IgD-negative memory B cell (primary cell): ENCODE results near the gene ARMS2. TPM values are rescaled to one million over a fixed set of nuclear protein-coding genes. Genes with fewer than 3 reads are reported as not detected.
A peak's percentile ranks its signal among the peaks of the same experiment; 100 is the strongest.

Source experiments
- H3K27ac Mint-ChIP-seq, 3 donors: one replicate each; pipeline ENCODE4 v1.8.0; 2020 to 2022; ENCODE audit warnings: mild to moderate bottlenecking in 3 of 3, mixed read lengths in 3 of 3, moderate library complexity in 1 of 3
- H3K27me3 Mint-ChIP-seq: one replicate; pipeline ENCODE4 v1.8.0; 2021; ENCODE audit warnings: mixed read lengths
- H3K36me3 Mint-ChIP-seq: one replicate; pipeline ENCODE4 v1.8.0; 2020; ENCODE audit warnings: mild to moderate bottlenecking, mixed read lengths
- H3K4me1 Mint-ChIP-seq, 3 donors: one replicate each; pipeline ENCODE4 v1.8.0; 2020 to 2022; ENCODE audit warnings: mixed read lengths in 3 of 3, mild to moderate bottlenecking in 1 of 3
- H3K4me3 Mint-ChIP-seq, 4 donors: one replicate each; pipeline ENCODE4 v1.8.0; 2020 to 2022; ENCODE audit warnings: mild to moderate bottlenecking in 4 of 4, mixed read lengths in 4 of 4, moderate library complexity in 3 of 4
- H3K9me3 Mint-ChIP-seq, 3 donors: one replicate each; pipeline ENCODE4 v1.8.0; 2020 to 2021; ENCODE audit warnings: mixed read lengths in 3 of 3, mild to moderate bottlenecking in 1 of 3
- polyA plus RNA-seq: library from polyadenylated mRNA; unstranded; fragments of 300-500 nt; fragmentation: Illumina TruSeq; gene quantifications from one replicate; pipeline ENCODE4 v1.2.3, GENCODE V29; 2021

ARMS2 gene
- polyA plus RNA-seq, 1 donor from 2014 or later: not detected

GRCh38 chr10:122461729-122462532 is 7.5 kb downstream of the ARMS2 start:
- H3K27me3 Mint-ChIP-seq: peaks cover 48% of the 10 kb centered on the region
- peaks cover 0 to 2% (median 0%) of the 10 kb centered on the region in 3 donors for H3K9me3 Mint-ChIP-seq
- peak overlapping the region in 3 of 4 donors; percentile 38 to 82 (median 74) for H3K4me3 Mint-ChIP-seq
- H3K27ac Mint-ChIP-seq: no peak overlapping the region
- no peaks in the 10 kb centered on the region for H3K36me3 Mint-ChIP-seq
- H3K4me1 Mint-ChIP-seq: peaks cover 0 to 5% (median 0%) of the 10 kb centered on the region in 3 donors

DNA sequence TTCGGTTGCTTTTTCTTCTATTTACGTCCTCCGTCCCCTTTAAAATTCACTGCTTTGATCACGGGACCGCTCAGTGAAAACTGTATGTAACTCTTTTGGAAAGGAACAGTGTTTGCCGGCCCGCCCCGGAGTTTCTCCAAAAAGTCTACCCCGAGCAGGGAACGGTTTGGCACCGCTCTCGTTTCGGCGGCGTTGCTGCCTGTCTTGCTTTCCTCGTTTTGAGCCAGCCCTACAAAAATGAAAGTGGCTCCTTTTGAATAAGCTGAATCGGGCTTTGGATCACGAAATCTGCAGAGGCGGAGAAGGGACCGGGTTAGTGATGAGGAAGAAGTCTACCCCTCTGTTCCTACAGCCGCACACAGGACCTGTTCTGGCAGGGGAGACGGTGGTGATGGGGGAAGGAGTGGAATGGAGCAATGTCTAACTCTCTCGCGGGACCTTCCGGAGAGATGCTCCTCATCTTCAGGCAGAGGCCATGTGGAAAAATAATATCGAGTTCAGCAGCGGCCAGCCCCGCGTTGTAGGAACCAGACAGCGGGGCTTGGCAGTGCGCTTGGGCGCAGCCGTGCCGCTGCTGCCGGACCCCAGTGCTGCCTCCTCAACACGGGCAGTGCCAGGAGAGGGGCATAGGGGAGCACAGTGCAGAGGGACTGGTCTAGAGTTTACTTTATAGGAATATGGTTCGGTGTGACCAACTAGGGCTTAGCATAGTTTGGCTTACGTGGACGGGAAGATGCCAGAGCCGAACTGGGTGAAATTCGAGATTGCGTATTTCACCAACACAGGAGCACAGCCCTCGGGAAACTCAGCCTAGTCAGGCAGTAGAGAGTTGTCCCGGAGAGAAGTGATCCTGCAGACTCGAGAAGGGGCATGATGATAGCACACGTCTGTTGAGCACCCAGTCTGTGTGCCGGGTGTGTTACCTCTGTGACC is 8.3 kb downstream of the ARMS2 start:
- peaks cover 42% of the 10 kb centered on the region for H3K27me3 Mint-ChIP-seq
- peak overlapping the region; percentile 20 to 82 (median 56) for H3K4me3 Mint-ChIP-seq
- H3K4me1 Mint-ChIP-seq: peaks cover 0 to 5% (median 0%) of the 10 kb centered on the region in 3 donors
- no peak overlapping the region for H3K27ac Mint-ChIP-seq
- H3K9me3 Mint-ChIP-seq: peaks cover 0 to 2% (median 0%) of the 10 kb centered on the region in 3 donors
- H3K36me3 Mint-ChIP-seq: no peaks in the 10 kb centered on the region

GRCh38 chr10:122463466-122464249 is 9.2 kb downstream of the ARMS2 start:
- H3K36me3 Mint-ChIP-seq: no peaks in the 10 kb centered on the region
- H3K4me1 Mint-ChIP-seq: peaks cover 0 to 5% (median 0%) of the 10 kb centered on the region in 3 donors
- no peak overlapping the region for H3K27ac Mint-ChIP-seq
- peaks cover 0 to 2% (median 0%) of the 10 kb centered on the region in 3 donors for H3K9me3 Mint-ChIP-seq
- peaks cover 34% of the 10 kb centered on the region for H3K27me3 Mint-ChIP-seq
- H3K4me3 Mint-ChIP-seq: no peak overlapping the region

DNA sequence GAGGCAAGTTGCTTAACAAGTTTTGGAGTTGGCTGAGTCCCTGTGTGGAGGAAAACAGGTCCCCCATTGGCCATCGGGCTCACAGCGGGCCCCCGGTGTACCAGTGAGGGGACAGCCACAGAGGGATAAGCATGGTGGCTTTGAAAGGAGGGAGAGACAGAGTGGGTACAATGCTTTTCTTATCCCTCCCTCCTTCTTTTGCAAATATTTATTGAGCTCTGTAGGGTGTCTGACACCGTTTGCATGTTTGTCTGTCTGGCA is 9.7 kb downstream of the ARMS2 start:
- Mint-ChIP-seq H3K27me3 (peaks cover 29% of the 10 kb centered on the region), H3K4me1 (peaks cover 0 to 5% (median 0%) of the 10 kb centered on the region in 3 donors), H3K4me3 (peak overlapping the region in 1 of 4 donors; percentile 72), H3K9me3 (peaks cover 0 to 2% (median 0%) of the 10 kb centered on the region in 3 donors), H3K36me3 (no peaks in the 10 kb centered on the region), H3K27ac (no peak overlapping the region)

GRCh38 chr10:122464586-122464985 is 10.1 kb downstream of the ARMS2 start:
- H3K36me3 Mint-ChIP-seq: no peaks in the 10 kb centered on the region
- peaks cover 0 to 5% (median 0%) of the 10 kb centered on the region in 3 donors for H3K4me1 Mint-ChIP-seq
- peaks cover 0 to 2% (median 0%) of the 10 kb centered on the region in 3 donors for H3K9me3 Mint-ChIP-seq
- peak overlapping the region in 1 of 4 donors; percentile 72 for H3K4me3 Mint-ChIP-seq
- peaks cover 29% of the 10 kb centered on the region for H3K27me3 Mint-ChIP-seq
- no peak overlapping the region for H3K27ac Mint-ChIP-seq

DNA sequence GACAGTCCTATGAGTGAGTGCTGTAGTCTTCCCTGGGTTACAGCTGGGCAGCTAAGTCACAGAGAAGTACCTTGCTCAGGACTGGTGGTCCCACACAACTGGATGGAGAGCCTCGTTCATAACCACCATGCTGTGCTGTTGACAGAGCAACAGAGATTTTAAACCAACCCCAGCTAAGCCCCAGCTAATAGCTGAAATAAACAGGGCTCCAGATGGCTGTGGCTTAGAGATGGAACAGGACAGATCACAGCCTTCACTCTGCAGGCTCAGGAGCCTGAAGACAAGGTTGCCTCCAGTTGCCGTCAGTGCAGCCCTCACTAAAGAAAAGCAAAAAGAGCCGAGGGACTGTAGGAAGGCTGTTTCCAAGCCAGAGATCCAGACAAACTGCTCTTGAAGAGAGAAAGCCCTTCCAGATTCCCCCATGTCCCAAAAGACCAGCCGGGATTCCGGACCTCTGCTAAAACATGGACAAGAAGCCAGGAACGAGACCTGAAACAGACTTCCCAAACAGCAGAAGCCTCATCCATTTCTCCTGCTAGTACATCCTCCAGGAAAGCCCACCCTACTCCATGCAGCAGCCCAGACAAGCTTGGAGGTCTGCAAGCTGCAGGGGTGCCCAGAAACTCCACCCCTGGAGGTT is 11.1 kb downstream of the ARMS2 start:
- Mint-ChIP-seq H3K9me3 (peaks cover 0 to 2% (median 0%) of the 10 kb centered on the region in 3 donors), H3K4me3 (no peak overlapping the region), H3K4me1 (peaks cover 0 to 5% (median 0%) of the 10 kb centered on the region in 3 donors), H3K36me3 (no peaks in the 10 kb centered on the region), H3K27me3 (peaks cover 26% of the 10 kb centered on the region), H3K27ac (no peak overlapping the region)

GRCh38 chr10:122466951-122467381 is 12.5 kb downstream of the ARMS2 start:
- H3K27ac Mint-ChIP-seq: no peak overlapping the region
- peaks cover 0 to 5% (median 0%) of the 10 kb centered on the region in 3 donors for H3K4me1 Mint-ChIP-seq
- no peaks in the 10 kb centered on the region for H3K36me3 Mint-ChIP-seq
- peaks cover 0 to 2% (median 0%) of the 10 kb centered on the region in 3 donors for H3K9me3 Mint-ChIP-seq
- peaks cover 27% of the 10 kb centered on the region for H3K27me3 Mint-ChIP-seq
- H3K4me3 Mint-ChIP-seq: no peak overlapping the region

DNA sequence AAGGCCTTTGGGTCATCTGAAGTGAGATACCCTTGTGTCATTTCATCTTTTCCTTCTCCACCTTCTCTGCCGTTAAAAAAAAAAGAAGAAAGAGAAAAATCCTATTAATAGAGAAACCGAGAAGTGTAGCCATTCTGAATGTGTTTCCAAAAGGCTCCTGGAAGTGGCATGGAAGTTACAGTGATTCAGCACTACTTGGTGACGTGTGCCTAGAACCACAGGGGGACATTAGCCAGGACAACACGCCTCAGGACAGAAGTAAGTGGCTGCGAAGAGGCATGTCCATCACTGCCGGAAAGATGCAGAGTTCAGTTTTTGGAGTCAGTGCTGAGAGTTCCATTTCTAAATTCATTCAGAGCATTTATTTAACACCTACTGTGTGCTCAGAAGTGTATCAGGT is 13.2 kb downstream of the ARMS2 start:
- H3K4me3 Mint-ChIP-seq: no peak overlapping the region
- no peaks in the 10 kb centered on the region for H3K36me3 Mint-ChIP-seq
- peaks cover 24% of the 10 kb centered on the region for H3K27me3 Mint-ChIP-seq
- H3K4me1 Mint-ChIP-seq: peaks cover 0 to 1% (median 0%) of the 10 kb centered on the region in 3 donors
- H3K9me3 Mint-ChIP-seq: peaks cover 0 to 2% (median 0%) of the 10 kb centered on the region in 3 donors
- no peak overlapping the region for H3K27ac Mint-ChIP-seq

DNA sequence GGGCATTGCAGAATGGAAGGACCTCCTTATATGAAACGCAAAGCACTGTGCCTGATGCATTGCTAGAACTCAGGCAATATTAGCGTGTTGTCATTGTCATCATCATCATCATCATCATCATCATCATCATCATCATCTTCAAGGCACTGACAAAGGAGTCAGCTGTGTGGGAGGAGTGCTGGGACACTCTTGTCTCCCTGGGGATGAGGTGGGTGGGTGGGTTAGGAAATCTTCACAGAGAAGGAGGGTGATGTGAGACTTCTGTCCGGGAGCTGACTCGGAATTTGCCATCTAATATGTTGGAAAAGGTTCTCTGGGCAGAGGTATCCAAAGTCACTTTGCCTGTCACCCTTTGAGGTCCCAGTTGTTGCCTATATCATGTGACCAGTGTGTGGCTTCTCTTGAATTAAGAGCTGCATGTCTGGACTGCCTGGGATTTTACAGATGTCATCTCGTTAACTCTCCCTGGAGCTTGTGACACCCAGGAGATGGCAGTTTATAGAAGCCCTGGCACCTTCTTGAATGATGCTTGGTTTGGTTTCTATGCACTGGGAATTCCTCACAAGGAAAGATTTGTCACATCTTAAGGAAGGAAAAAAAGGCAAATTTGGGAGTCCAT is 14.0 kb downstream of the ARMS2 start:
- Mint-ChIP-seq H3K27me3 (peaks cover 17% of the 10 kb centered on the region), H3K9me3 (peaks cover 0 to 1% (median 0%) of the 10 kb centered on the region in 3 donors), H3K4me3 (no peak overlapping the region), H3K36me3 (no peaks in the 10 kb centered on the region), H3K4me1 (no peaks in the 10 kb centered on the region), H3K27ac (no peak overlapping the region)

DNA sequence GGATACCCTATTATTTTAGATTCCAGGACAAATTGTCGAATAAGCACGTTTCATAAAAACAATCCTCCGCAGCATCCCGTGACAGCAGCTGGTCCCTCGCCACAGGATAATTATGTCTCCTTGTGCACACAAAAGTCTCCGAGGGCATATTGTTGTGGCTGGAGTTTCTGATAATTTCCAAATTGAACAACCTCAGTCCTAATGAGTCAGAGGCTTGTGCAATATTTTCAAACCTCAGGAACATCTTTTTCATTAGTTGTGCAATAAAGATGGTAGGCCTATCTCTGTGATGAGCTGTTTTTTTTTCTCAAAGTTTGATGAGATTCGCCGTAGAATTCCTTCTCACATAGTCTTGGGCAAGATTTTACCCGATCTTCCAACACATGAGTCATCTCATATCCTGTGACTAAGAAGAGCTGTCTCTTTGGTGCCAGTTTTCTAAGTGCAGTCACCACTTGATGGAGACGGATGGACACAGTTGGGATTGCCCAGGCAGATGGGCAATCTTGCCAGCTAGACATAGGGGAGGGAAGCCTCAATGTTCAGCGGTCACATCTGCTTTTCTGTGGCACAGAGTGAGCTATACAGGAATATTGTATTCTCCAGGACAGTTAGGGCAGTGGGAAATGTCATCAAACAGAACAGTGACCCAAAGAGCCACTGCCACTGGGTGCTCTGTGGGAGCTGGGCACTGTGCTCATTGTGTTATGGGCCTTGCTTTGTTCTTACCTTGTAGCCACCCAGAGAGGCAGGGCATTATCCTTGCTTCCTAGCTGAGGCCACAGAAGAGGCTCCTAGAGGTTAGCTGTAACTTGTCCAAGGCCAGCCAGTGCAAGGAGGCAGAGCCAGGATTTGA is 14.7 kb downstream of the ARMS2 start:
- H3K4me3 Mint-ChIP-seq: no peak overlapping the region
- peaks cover 16% of the 10 kb centered on the region for H3K27me3 Mint-ChIP-seq
- no peaks in the 10 kb centered on the region for H3K36me3 Mint-ChIP-seq
- no peaks in the 10 kb centered on the region for H3K4me1 Mint-ChIP-seq
- H3K9me3 Mint-ChIP-seq: no peaks in the 10 kb centered on the region
- H3K27ac Mint-ChIP-seq: no peak overlapping the region

GRCh38 chr10:122469848-122470247 is 15.4 kb downstream of the ARMS2 start:
- H3K27ac Mint-ChIP-seq: no peak overlapping the region
- peaks cover 0 to 2% (median 0%) of the 10 kb centered on the region in 3 donors for H3K4me1 Mint-ChIP-seq
- no peaks in the 10 kb centered on the region for H3K9me3 Mint-ChIP-seq
- peaks cover 19% of the 10 kb centered on the region for H3K27me3 Mint-ChIP-seq
- no peak overlapping the region for H3K4me3 Mint-ChIP-seq
- H3K36me3 Mint-ChIP-seq: no peaks in the 10 kb centered on the region

DNA sequence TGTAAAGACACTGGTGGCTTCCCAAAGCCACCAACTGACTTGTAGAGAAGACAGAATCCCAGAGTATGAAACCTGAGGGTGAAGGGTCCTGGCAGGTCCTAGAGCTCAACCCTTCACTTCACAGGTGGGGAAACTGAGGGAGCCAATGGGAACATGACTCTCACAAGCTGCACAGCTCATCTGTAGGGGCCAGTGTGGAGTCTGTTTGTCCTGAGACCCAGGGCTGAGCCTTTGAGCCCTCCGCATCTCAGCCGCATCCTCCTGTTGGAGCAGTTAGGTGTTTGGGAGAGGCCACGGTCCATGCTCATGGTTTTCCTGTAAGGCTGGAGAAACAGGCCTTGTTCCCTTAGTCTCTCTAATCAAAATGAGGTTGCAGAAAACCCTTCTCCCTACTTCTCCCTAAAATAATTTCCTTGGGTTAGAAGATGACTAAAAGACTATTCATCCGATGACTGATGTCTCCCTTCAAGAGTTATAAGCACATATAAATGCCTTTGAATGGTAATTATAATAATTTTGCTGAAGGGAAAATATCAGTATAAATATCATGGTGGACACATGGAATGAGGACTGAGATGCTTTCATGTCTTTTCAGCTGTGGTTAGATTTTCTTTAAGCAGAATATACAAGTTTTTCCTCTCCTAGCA is 17.2 kb downstream of the ARMS2 start:
- Mint-ChIP-seq H3K27ac (no peak overlapping the region), H3K4me1 (peaks cover 0 to 2% (median 0%) of the 10 kb centered on the region in 3 donors), H3K4me3 (no peak overlapping the region), H3K9me3 (no peaks in the 10 kb centered on the region), H3K27me3 (peaks cover 25% of the 10 kb centered on the region), H3K36me3 (no peaks in the 10 kb centered on the region)

DNA sequence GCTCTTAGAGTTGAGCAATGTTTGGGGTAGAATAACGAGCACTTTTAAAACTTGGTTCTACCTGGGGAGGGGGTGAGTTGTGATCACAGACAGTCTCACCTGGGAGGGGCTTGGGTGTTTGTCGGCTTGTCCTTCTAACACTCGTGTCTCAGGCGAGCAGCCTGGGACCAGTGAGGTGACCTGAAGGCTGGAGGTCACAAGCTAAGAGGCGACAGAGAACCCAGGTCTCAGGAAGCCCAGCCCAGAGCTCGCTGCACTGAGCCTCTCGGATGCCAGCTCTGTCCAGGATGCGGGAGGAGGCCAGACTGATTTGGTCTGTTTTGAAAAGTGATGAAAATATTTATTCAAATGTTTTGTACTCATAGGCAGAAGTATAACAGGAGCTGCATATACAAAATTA is 18.7 kb downstream of the ARMS2 start:
- Mint-ChIP-seq H3K27me3 (peaks cover 23% of the 10 kb centered on the region), H3K36me3 (no peaks in the 10 kb centered on the region), H3K27ac (no peak overlapping the region), H3K4me1 (peaks cover 0 to 2% (median 0%) of the 10 kb centered on the region in 3 donors), H3K9me3 (no peaks in the 10 kb centered on the region), H3K4me3 (no peak overlapping the region)
